GM12872 (cell line): Measurements from ENCODE around the gene AR.

Experiments used
- CTCF ChIP-seq: IDR thresholded peaks from 3 replicates; pipeline ENCODE4 v1.5.1; 2011; ENCODE audit warnings: low read depth, mild to moderate bottlenecking, low read length, moderate library complexity; ENCODE audit not compliant: insufficient read depth

The AR gene

GRCh38 chrX:67524428-67524827 is 19.4 kb upstream of the AR start:
- no peak for TF ChIP-seq CTCF

DNA sequence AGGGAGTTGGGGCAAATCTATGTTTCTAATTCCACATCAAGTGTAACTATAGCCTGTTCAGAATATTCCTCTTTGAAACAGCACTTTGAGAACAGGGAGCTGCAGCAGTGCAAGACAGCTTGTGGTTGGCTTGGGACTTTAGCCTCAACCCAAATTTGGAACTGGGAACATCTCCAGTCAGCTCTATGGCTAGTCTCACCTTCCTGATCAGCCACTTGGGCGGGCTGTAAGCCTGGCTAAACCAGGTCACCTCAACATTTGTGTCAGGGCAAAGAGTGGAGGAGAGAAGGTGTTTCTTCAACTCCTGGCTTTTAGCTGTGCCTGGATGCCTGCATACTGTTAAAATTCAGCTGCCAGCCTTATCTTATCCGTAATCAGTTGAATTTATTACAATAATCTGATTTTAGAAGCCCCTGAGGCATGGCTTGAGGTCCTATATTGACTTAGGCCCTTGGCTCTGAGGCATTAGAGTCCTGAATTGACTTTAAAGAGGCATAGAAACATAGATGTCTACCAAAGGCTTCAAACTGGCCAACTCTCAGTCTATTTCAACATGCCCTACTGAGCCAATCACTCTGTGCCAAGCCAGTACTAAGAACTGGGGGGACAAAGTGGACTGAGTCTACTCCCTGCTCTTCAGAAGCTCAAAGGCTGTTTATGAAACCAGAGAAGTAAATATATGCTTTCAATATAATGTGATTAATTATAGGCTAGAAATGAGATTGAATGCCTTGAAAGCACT is 18.7 kb upstream of the AR start:
- no peak for TF ChIP-seq CTCF

DNA sequence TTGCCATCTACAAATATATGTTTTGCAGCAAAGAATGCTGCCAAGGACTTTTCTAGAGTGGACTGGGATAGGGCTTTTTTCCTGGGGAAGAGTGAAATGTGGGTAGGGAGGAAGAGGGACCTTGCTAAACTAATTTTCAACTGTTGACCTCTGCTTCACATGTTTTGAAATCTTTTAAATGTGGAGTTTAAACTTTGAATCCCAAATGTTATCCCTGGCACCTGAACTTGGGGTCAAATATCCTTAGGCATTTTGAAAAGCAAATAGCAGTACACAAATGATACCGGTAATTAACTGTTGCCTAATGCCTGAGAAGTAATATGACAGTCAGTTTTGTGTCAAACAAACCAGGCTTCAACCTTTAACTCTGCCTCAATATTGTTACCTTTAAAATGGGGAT is 7.3 kb upstream of the AR start:
- TF ChIP-seq CTCF = no peak

GRCh38 chrX:67538383-67538782 is 5.4 kb upstream of the AR start:
- no peak for TF ChIP-seq CTCF

DNA sequence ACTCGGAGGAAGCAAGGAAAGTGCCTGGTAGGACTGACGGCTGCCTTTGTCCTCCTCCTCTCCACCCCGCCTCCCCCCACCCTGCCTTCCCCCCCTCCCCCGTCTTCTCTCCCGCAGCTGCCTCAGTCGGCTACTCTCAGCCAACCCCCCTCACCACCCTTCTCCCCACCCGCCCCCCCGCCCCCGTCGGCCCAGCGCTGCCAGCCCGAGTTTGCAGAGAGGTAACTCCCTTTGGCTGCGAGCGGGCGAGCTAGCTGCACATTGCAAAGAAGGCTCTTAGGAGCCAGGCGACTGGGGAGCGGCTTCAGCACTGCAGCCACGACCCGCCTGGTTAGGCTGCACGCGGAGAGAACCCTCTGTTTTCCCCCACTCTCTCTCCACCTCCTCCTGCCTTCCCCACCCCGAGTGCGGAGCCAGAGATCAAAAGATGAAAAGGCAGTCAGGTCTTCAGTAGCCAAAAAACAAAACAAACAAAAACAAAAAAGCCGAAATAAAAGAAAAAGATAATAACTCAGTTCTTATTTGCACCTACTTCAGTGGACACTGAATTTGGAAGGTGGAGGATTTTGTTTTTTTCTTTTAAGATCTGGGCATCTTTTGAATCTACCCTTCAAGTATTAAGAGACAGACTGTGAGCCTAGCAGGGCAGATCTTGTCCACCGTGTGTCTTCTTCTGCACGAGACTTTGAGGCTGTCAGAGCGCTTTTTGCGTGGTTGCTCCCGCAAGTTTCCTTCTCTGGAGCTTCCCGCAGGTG is 637 bp downstream of the AR start:
- no peak for TF ChIP-seq CTCF

DNA sequence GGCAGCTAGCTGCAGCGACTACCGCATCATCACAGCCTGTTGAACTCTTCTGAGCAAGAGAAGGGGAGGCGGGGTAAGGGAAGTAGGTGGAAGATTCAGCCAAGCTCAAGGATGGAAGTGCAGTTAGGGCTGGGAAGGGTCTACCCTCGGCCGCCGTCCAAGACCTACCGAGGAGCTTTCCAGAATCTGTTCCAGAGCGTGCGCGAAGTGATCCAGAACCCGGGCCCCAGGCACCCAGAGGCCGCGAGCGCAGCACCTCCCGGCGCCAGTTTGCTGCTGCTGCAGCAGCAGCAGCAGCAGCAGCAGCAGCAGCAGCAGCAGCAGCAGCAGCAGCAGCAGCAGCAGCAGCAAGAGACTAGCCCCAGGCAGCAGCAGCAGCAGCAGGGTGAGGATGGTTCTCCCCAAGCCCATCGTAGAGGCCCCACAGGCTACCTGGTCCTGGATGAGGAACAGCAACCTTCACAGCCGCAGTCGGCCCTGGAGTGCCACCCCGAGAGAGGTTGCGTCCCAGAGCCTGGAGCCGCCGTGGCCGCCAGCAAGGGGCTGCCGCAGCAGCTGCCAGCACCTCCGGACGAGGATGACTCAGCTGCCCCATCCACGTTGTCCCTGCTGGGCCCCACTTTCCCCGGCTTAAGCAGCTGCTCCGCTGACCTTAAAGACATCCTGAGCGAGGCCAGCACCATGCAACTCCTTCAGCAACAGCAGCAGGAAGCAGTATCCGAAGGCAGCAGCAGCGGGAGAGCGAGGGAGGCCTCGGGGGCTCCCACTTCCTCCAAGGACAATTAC is 1.4 kb downstream of the AR start:
- no peak for TF ChIP-seq CTCF

- TF ChIP-seq CTCF = no peak
These were observed 2.2 kb downstream of the AR start for GRCh38 chrX:67545893-67546495.
